HEK293 (cell line): Measurements from ENCODE around the gene TMEM183A.

Experiments used
- CTCF ChIA-PET: fragments of 350-600 bp; formaldehyde crosslinking; extraction: SDS; loops from one replicate; lab custom pipeline; 2021; ENCODE audit warnings: antibody characterized with exemption; lab: Yijun Ruan, JAX
- POLR2A ChIA-PET: fragments of 300-600 bp; formaldehyde crosslinking; extraction: SDS; loops from one replicate; lab custom pipeline; 2020; ENCODE audit warnings: antibody characterized with exemption, inconsistent platforms; lab: Yijun Ruan, JAX
- H3K27ac ChIP-seq: fragments of 200-500 bp; sonication (Bioruptor generic); 2 replicates; pipeline ENCODE4 v1.5.1; 2014; ENCODE audit warnings: low read depth, low read length, control low read depth, inconsistent platforms; ENCODE audit errors: extremely low read depth
- H3K36me3 ChIP-seq, 2 experiments: fragments of 200-500 bp in 1 of 2; sonication (Bioruptor generic) in 1 of 2; 1 replicate in 1 of 2; 2 replicates in 1 of 2; pipeline ENCODE4 v1.5.1; 2014 to 2017; ENCODE audit warnings: inconsistent platforms in 2 of 2, low read length in 2 of 2; ENCODE audit not compliant: control insufficient read depth in 2 of 2, insufficient read depth in 1 of 2
- H3K4me1 ChIP-seq: fragments of 200-500 bp; sonication (Bioruptor generic); 2 replicates; pipeline ENCODE4 v1.5.1; 2014; ENCODE audit warnings: mild to moderate bottlenecking, low read length, inconsistent platforms; ENCODE audit not compliant: control insufficient read depth, insufficient read depth
- H3K4me3 ChIP-seq: 2 replicates; pipeline ENCODE4 v1.5.1; 2011; ENCODE audit warnings: low read depth, mild to moderate bottlenecking, control low read depth, low read length, moderate library complexity
- H3K9me3 ChIP-seq: fragments of 200-500 bp; sonication (Bioruptor generic); 2 replicates; pipeline ENCODE4 v1.5.1; 2014; ENCODE audit warnings: low read depth, low read length, inconsistent platforms; ENCODE audit not compliant: control insufficient read depth, insufficient read depth
- GLIS2 ChIP-seq: fragments of 450-650 bp; formaldehyde crosslinking; IDR thresholded peaks from 2 replicates; pipeline ENCODE4 v1.5.1; 2016; ENCODE audit warnings: missing biosample characterization, missing genetic modification characterization
- HIC1 ChIP-seq: fragments of 450-650 bp; formaldehyde crosslinking; IDR thresholded peaks from 2 replicates; pipeline ENCODE4 v1.5.1; 2016; ENCODE audit warnings: missing biosample characterization, missing genetic modification characterization
- HOXD13 ChIP-seq: sonication (generic); formaldehyde crosslinking; IDR thresholded peaks from 2 replicates; pipeline ENCODE4 v1.8.0; 2022; ENCODE audit warnings: missing genetic modification reagents, borderline replicate concordance
- KLF16 ChIP-seq: fragments of 450-650 bp; formaldehyde crosslinking; IDR thresholded peaks from 2 replicates; pipeline ENCODE4 v1.5.1; 2017; ENCODE audit warnings: missing biosample characterization, missing genetic modification characterization
- PRDM4 ChIP-seq: fragments of 450-650 bp; formaldehyde crosslinking; IDR thresholded peaks from 2 replicates; pipeline ENCODE4 v1.5.1; 2017; ENCODE audit warnings: missing biosample characterization, missing genetic modification characterization
- REST ChIP-seq: fragments of 450-650 bp; formaldehyde crosslinking; IDR thresholded peaks from 2 replicates; pipeline ENCODE4 v1.5.1; 2016; ENCODE audit warnings: missing biosample characterization, missing genetic modification characterization
- TRIM28 ChIP-seq: IDR thresholded peaks from 2 replicates; pipeline ENCODE4 v1.6.1; 2011; ENCODE audit warnings: low read length, control low read depth, borderline replicate concordance
- YY2 ChIP-seq: fragments of 450-650 bp; formaldehyde crosslinking; IDR thresholded peaks from 2 replicates; pipeline ENCODE4 v1.5.1; 2016; ENCODE audit warnings: missing biosample characterization, missing genetic modification characterization
- ZBTB11 ChIP-seq: fragments of 450-650 bp; formaldehyde crosslinking; conservative IDR thresholded peaks from 2 replicates; pipeline ENCODE4 v1.5.1; 2016; ENCODE audit warnings: low read depth, missing biosample characterization, missing genetic modification characterization
- ZBTB49 ChIP-seq: fragments of 450-650 bp; formaldehyde crosslinking; IDR thresholded peaks from 2 replicates; pipeline ENCODE4 v1.5.1; 2016; ENCODE audit warnings: missing biosample characterization, missing genetic modification characterization, low read depth
- ZIC2 ChIP-seq: fragments of 450-650 bp; formaldehyde crosslinking; IDR thresholded peaks from 2 replicates; pipeline ENCODE4 v1.5.1; 2016; ENCODE audit warnings: missing biosample characterization, missing genetic modification characterization
- ZNF10 ChIP-seq: fragments of 450-650 bp; formaldehyde crosslinking; IDR thresholded peaks from 2 replicates; pipeline ENCODE4 v1.5.1; 2017; ENCODE audit warnings: missing biosample characterization, missing genetic modification characterization
- ZNF175 ChIP-seq: fragments of 450-650 bp; formaldehyde crosslinking; IDR thresholded peaks from 2 replicates; pipeline ENCODE4 v1.5.1; 2016; ENCODE audit warnings: missing biosample characterization, missing genetic modification characterization
- ZNF221 ChIP-seq: fragments of 450-650 bp; formaldehyde crosslinking; IDR thresholded peaks from 2 replicates; pipeline ENCODE4 v1.5.1; 2017; ENCODE audit warnings: missing biosample characterization, missing genetic modification characterization, borderline replicate concordance
- ZNF48 ChIP-seq: fragments of 450-650 bp; formaldehyde crosslinking; IDR thresholded peaks from 2 replicates; pipeline ENCODE4 v1.5.1; 2016; ENCODE audit warnings: missing biosample characterization, missing genetic modification characterization
- ZNF529 ChIP-seq: fragments of 450-650 bp; formaldehyde crosslinking; IDR thresholded peaks from 2 replicates; pipeline ENCODE4 v1.5.1; 2017; ENCODE audit warnings: missing genetic modification characterization, missing biosample characterization; ENCODE audit not compliant: insufficient replicate concordance
- ZNF530 ChIP-seq: fragments of 450-650 bp; formaldehyde crosslinking; IDR thresholded peaks from 2 replicates; pipeline ENCODE4 v1.5.1; 2016; ENCODE audit warnings: low read depth, missing biosample characterization, missing genetic modification characterization
- ZNF555 ChIP-seq: fragments of 450-650 bp; formaldehyde crosslinking; conservative IDR thresholded peaks from 2 replicates; pipeline ENCODE4 v1.5.1; 2017; ENCODE audit warnings: missing biosample characterization, mild to moderate bottlenecking, missing genetic modification characterization, inconsistent platforms
- ZNF558 ChIP-seq: fragments of 450-650 bp; formaldehyde crosslinking; IDR thresholded peaks from 2 replicates; pipeline ENCODE4 v1.5.1; 2016; ENCODE audit warnings: missing biosample characterization, missing genetic modification characterization
- ZNF561 ChIP-seq: fragments of 450-650 bp; IDR thresholded peaks from 2 replicates; pipeline ENCODE4 v1.5.1; 2018; ENCODE audit warnings: missing biosample characterization, missing genetic modification characterization, borderline replicate concordance
- ZNF785 ChIP-seq: fragments of 450-650 bp; formaldehyde crosslinking; IDR thresholded peaks from 2 replicates; pipeline ENCODE4 v1.5.1; 2016; ENCODE audit warnings: missing biosample characterization, missing genetic modification characterization
- ZNF830 ChIP-seq: fragments of 450-650 bp; IDR thresholded peaks from 2 replicates; pipeline ENCODE4 v1.5.0; 2018; ENCODE audit warnings: missing biosample characterization, missing genetic modification characterization, low read depth, mild to moderate bottlenecking, moderate library complexity

Gene TMEM183A

GRCh38 chr1:203065191-203065590 is 58.0 kb downstream of the TMEM183A start:
- TF ChIP-seq PRDM4 (tag by site-specific recombination) = no peak
- TF ChIP-seq ZNF221 = no peak
- no peak for TF ChIP-seq KLF16
- no peak for TF ChIP-seq ZNF785
- no peak for TF ChIP-seq ZNF561
- TF ChIP-seq ZNF175 (tag by site-specific recombination) = no peak
- TF ChIP-seq ZBTB49 (tag by site-specific recombination) = no peak
- no peak for TF ChIP-seq ZIC2 (tag by site-specific recombination)
- TF ChIP-seq REST (tag by site-specific recombination) = no peak
- TF ChIP-seq HIC1 (tag by site-specific recombination) = no peak
- no peak for TF ChIP-seq ZNF555
- no peak for TF ChIP-seq ZNF558 (tag by site-specific recombination)
- no peak for TF ChIP-seq ZNF530 (tag by site-specific recombination)
- TF ChIP-seq ZNF830 (tag by site-specific recombination) = no peak
- TF ChIP-seq GLIS2 (tag by site-specific recombination) = no peak
- Histone ChIP-seq H3K4me1 (no peaks in the 10 kb centered on the region), H3K27ac (no peak overlapping the region), H3K9me3 (no peaks in the 10 kb centered on the region), H3K36me3 (no peaks in the 10 kb centered on the region; a peak in 1 of 3 replicates), H3K4me3 (no peak overlapping the region)
- ChIA-PET CTCF (interaction anchor here (1.4 to 4.9 kb wide), 4 partner anchors 19 to 205 kb away, joined by 3 to 20 read pairs (median 12); partner anchors contain the start of gene MYOG), POLR2A (interaction anchor here (0.6 kb wide), 1 partner anchor 1116 kb away, joined by 4 read pairs; no protein-coding TSS in a partner anchor)

- H3K27ac ChIP-seq = no peak overlapping the region
- H3K4me1 ChIP-seq = no peaks in the 10 kb centered on the region
- CTCF ChIA-PET = interaction anchor here (0.6 to 4.9 kb wide), 9 partner anchors 9 to 204 kb away, joined by 3 to 20 read pairs (median 4); partner anchors contain the start of gene MYOG
- H3K36me3 ChIP-seq = no peaks in the 10 kb centered on the region; a peak in 1 of 3 replicates
- no peak overlapping the region for H3K4me3 ChIP-seq
- POLR2A ChIA-PET = no interaction called here
- no peaks in the 10 kb centered on the region for H3K9me3 ChIP-seq
- TF ChIP-seq ZNF529 (tag by site-specific recombination) (no peak), ZIC2 (tag by site-specific recombination) (no peak), YY2 (tag by site-specific recombination) (no peak), ZBTB11 (tag by site-specific recombination) (no peak), HOXD13 (CRISPR knock-in tag) (no peak), TRIM28 (no peak), ZNF10 (tag by site-specific recombination) (no peak), ZNF555 (no peak), ZNF48 (no peak)
Measured at GRCh38 chr1:203065986-203066385, 58.8 kb downstream of the TMEM183A start.
